H1 (cell line): Measurements from ENCODE around the gene UMAD1. TPM values are rescaled to one million over a fixed set of nuclear protein-coding genes. Genes with fewer than 3 reads are reported as not detected.

Experiments used
- CTCF ChIA-PET: fragments of 300-600 bp; sonication (Branson Sonifier 250); formaldehyde crosslinking; loops from one replicate; lab custom pipeline; 2021; ENCODE audit not compliant: partially characterized antibody; lab: Charles Lee
- POLR2A ChIA-PET: fragments of 300-600 bp; sonication (Branson Sonifier 250); formaldehyde crosslinking; loops from one replicate; lab custom pipeline; 2021; ENCODE audit warnings: inconsistent platforms; ENCODE audit not compliant: partially characterized antibody; lab: Charles Lee
- DNase-seq, 2 experiments: peaks; one replicate each; pipeline versions ENCODE4 v3.0.0 to v3.0.0-alpha.2; 2010 to 2022; ENCODE audit warnings: low spot score in 2 of 2, low read depth in 1 of 2, mixed read lengths in 1 of 2
- FAIRE-seq: peaks from 2 replicates; lab custom pipeline; 2011; peaks lifted over from hg19 to GRCh38; lab: Jason Lieb, UNC
- H2AFZ ChIP-seq: 2 replicates; pipeline ENCODE4 v1.8.1; 2012; ENCODE audit warnings: low read length, inconsistent platforms
- H2AK5ac ChIP-seq: 2 replicates; pipeline ENCODE4 v1.6.1; 2013; ENCODE audit warnings: low read depth, low read length
- H2BK120ac ChIP-seq: replicated peaks from 2 replicates; pipeline ENCODE3; 2013; ENCODE audit warnings: low read depth, low read length, inconsistent platforms
- H2BK12ac ChIP-seq: 2 replicates; pipeline ENCODE4 v1.6.1; 2013; ENCODE audit warnings: low read depth, low read length
- H2BK15ac ChIP-seq: 2 replicates; pipeline ENCODE4 v1.6.1; 2013; ENCODE audit warnings: low read length
- H2BK20ac ChIP-seq: 2 replicates; pipeline ENCODE4 v1.6.1; 2013; ENCODE audit warnings: low read length
- H2BK5ac ChIP-seq: 2 replicates; pipeline ENCODE4 v1.6.1; 2013; ENCODE audit warnings: low read depth, low read length
- H3K14ac ChIP-seq: 2 replicates; pipeline ENCODE4 v1.6.1; 2013; ENCODE audit warnings: inconsistent platforms; ENCODE audit not compliant: insufficient read length
- H3K18ac ChIP-seq: 2 replicates; pipeline ENCODE4 v1.6.1; 2013; ENCODE audit warnings: low read length; ENCODE audit errors: extremely low read depth
- H3K23ac ChIP-seq: 2 replicates; pipeline ENCODE4 v1.6.1; 2013; ENCODE audit warnings: inconsistent platforms; ENCODE audit not compliant: insufficient read length
- H3K23me2 ChIP-seq: 2 replicates; pipeline ENCODE4 v1.6.1; 2013; ENCODE audit warnings: low read depth, low read length
- H3K27ac ChIP-seq: 2 replicates; pipeline ENCODE4 v1.6.1; 2011; ENCODE audit warnings: low read depth, low read length, inconsistent platforms
- H3K27me3 ChIP-seq, 4 experiments: replicated peaks in 1 of 4; 1 replicate in 1 of 4; 2 replicates in 3 of 4; pipeline versions ENCODE4 v1.6.1 to v1.8.1; 2011 to 2013; ENCODE audit warnings: low read length in 3 of 4, mild to moderate bottlenecking in 3 of 4, inconsistent platforms in 2 of 4, mixed read lengths in 2 of 4, moderate library complexity in 1 of 4; ENCODE audit not compliant: control insufficient read depth in 3 of 4, insufficient read depth in 3 of 4; ENCODE audit errors: extremely low read depth in 1 of 4
- H3K36me3 ChIP-seq, 4 experiments: 2 replicates each; pipeline versions ENCODE4 v1.6.1 to v1.8.1; 2011 to 2013; ENCODE audit warnings: mild to moderate bottlenecking in 4 of 4, low read length in 3 of 4, moderate library complexity in 2 of 4, control low read depth in 1 of 4, inconsistent platforms in 1 of 4; ENCODE audit not compliant: insufficient read depth in 4 of 4, control insufficient read depth in 2 of 4
- H3K4ac ChIP-seq: replicated peaks from 2 replicates; pipeline ENCODE3; 2013; ENCODE audit warnings: low read length, low read depth, mixed read lengths, inconsistent platforms; ENCODE audit not compliant: insufficient read length
- H3K4me1 ChIP-seq, 4 experiments: replicated peaks in 1 of 4; 1 replicate in 1 of 4; 2 replicates in 3 of 4; pipeline versions ENCODE4 v1.6.1 to v1.8.1; 2011 to 2013; ENCODE audit warnings: low read length in 3 of 4, inconsistent platforms in 2 of 4, mixed read lengths in 1 of 4; ENCODE audit not compliant: insufficient read depth in 4 of 4, control insufficient read depth in 3 of 4
- H3K4me2 ChIP-seq, 2 experiments: 2 replicates each; pipeline versions ENCODE4 v1.6.1 to v1.8.1; 2011 to 2013; ENCODE audit warnings: low read depth in 2 of 2, low read length in 2 of 2, control low read depth in 1 of 2, inconsistent platforms in 1 of 2, mild to moderate bottlenecking in 1 of 2; ENCODE audit not compliant: insufficient read depth in 1 of 2
- H3K4me3 ChIP-seq, 4 experiments: fragments of 200-600, 300-600 bp in 1 of 4; sonication (generic), shearing (Covaris generic), sonication (Bioruptor Twin) in 1 of 4; 2 replicates each; pipeline versions ENCODE4 v1.5.1 to v1.8.1; 2011 to 2016; ENCODE audit warnings: low read length in 4 of 4, low read depth in 3 of 4, control low read depth in 2 of 4, inconsistent platforms in 2 of 4, mild to moderate bottlenecking in 2 of 4, mixed read lengths in 1 of 4, moderate library complexity in 1 of 4; ENCODE audit not compliant: insufficient read depth in 2 of 4; ENCODE audit errors: extremely low read depth in 1 of 4
- H3K56ac ChIP-seq: replicated peaks from 2 replicates; pipeline ENCODE3; 2013; ENCODE audit warnings: low read depth, mild to moderate bottlenecking, mixed read lengths, low read length, inconsistent platforms; ENCODE audit not compliant: insufficient read length
- H3K79me1 ChIP-seq: 2 replicates; pipeline ENCODE4 v1.6.1; 2013; ENCODE audit warnings: low read depth, low read length, control low read depth
- H3K79me2 ChIP-seq, 2 experiments: 2 replicates each; pipeline versions ENCODE4 v1.6.1 to v1.8.1; 2012 to 2013; ENCODE audit warnings: low read length in 2 of 2, mild to moderate bottlenecking in 2 of 2, inconsistent platforms in 1 of 2; ENCODE audit not compliant: insufficient read depth in 2 of 2, control insufficient read depth in 1 of 2
- H3K9ac ChIP-seq, 4 experiments: replicated peaks in 1 of 4; 1 replicate in 1 of 4; 2 replicates in 3 of 4; pipeline versions ENCODE4 v1.6.1 to v1.8.1; 2011 to 2013; ENCODE audit warnings: low read depth in 3 of 4, low read length in 3 of 4, control low read depth in 2 of 4, mild to moderate bottlenecking in 2 of 4, moderate library complexity in 2 of 4, inconsistent platforms in 1 of 4; ENCODE audit errors: extremely low read depth in 1 of 4
- H3K9me3 ChIP-seq, 2 experiments: 2 replicates each; pipeline versions ENCODE4 v1.6.1 to v1.8.1; 2012 to 2013; ENCODE audit warnings: mild to moderate bottlenecking in 2 of 2, moderate library complexity in 2 of 2, control low read depth in 1 of 2, inconsistent platforms in 1 of 2, low read depth in 1 of 2, low read length in 1 of 2, mixed read lengths in 1 of 2; ENCODE audit not compliant: insufficient read depth in 2 of 2
- H4K20me1 ChIP-seq, 2 experiments: replicated peaks in 1 of 2; 2 replicates each; pipeline versions ENCODE3 to v1.8.1; 2011 to 2013; ENCODE audit warnings: inconsistent platforms in 2 of 2, low read length in 2 of 2, mild to moderate bottlenecking in 1 of 2; ENCODE audit not compliant: insufficient read depth in 2 of 2, control insufficient read depth in 1 of 2
- H4K5ac ChIP-seq: 2 replicates; pipeline ENCODE4 v1.6.1; 2013; ENCODE audit warnings: low read length, low read depth, mixed read lengths, inconsistent platforms; ENCODE audit not compliant: insufficient read length
- H4K8ac ChIP-seq: 2 replicates; pipeline ENCODE4 v1.8.0; 2013; ENCODE audit warnings: mild to moderate bottlenecking, moderate library complexity, low read length, inconsistent platforms; ENCODE audit not compliant: insufficient read depth; ENCODE audit errors: extremely low read depth
- H4K91ac ChIP-seq: replicated peaks from 2 replicates; pipeline ENCODE3; 2013; ENCODE audit warnings: low read length, mixed read lengths, inconsistent platforms; ENCODE audit not compliant: insufficient read length
- ASH2L ChIP-seq: fragments of 200-600, 300-600 bp; sonication (generic); IDR thresholded peaks from one replicate; pipeline ENCODE4 v1.7.1; 2017; ENCODE audit warnings: low read length
- BACH1 ChIP-seq: IDR thresholded peaks from 2 replicates; pipeline ENCODE4 v1.6.1; 2012; ENCODE audit warnings: low read length, improper control_type of control experiment
- BCL11A ChIP-seq, 2 experiments: IDR thresholded peaks; one replicate each; pipeline ENCODE4 v1.6.1; 2011; ENCODE audit warnings: low read depth in 2 of 2, low read length in 2 of 2, mild to moderate bottlenecking in 2 of 2
- CBX8 ChIP-seq: fragments of 300-800, 300-1000 bp; sonication (generic); IDR thresholded peaks from 2 replicates; pipeline ENCODE4 v1.7.1; 2016; ENCODE audit warnings: low read depth, low read length, borderline replicate concordance
- CEBPB ChIP-seq: IDR thresholded peaks from 2 replicates; pipeline ENCODE4 v1.6.1; 2012; ENCODE audit warnings: low read depth, low read length
- CHD2 ChIP-seq: IDR thresholded peaks from 2 replicates; pipeline ENCODE4 v1.6.1; 2012; ENCODE audit warnings: low read length, improper control_type of control experiment
- CREB1 ChIP-seq: IDR thresholded peaks from 2 replicates; pipeline ENCODE4 v1.6.1; 2012; ENCODE audit warnings: inconsistent platforms
- CTBP2 ChIP-seq: IDR thresholded peaks from 2 replicates; pipeline ENCODE4 v1.7.0; 2011; ENCODE audit warnings: borderline replicate concordance, mild to moderate bottlenecking, moderate library complexity, mixed read lengths, low read length; ENCODE audit not compliant: insufficient read depth, insufficient read length
- FOSL1 ChIP-seq: IDR thresholded peaks from 2 replicates; pipeline ENCODE4 v1.6.1; 2011; ENCODE audit warnings: mild to moderate bottlenecking, low read depth, low read length, moderate library complexity; ENCODE audit not compliant: insufficient read depth
- POLR2A ChIP-seq, 2 experiments: IDR thresholded peaks; 1 replicate in 1 of 2; 2 replicates in 1 of 2; pipeline ENCODE4 v1.6.1; 2011; ENCODE audit warnings: low read depth in 2 of 2, low read length in 2 of 2, mild to moderate bottlenecking in 2 of 2; ENCODE audit errors: control extremely low read depth in 1 of 2
- POU5F1 ChIP-seq: IDR thresholded peaks from 2 replicates; pipeline ENCODE4 v1.6.1; 2011; ENCODE audit warnings: low read depth, mild to moderate bottlenecking, low read length, moderate library complexity
- RBBP5 ChIP-seq: IDR thresholded peaks from 2 replicates; pipeline ENCODE4 v1.7.1; 2012; ENCODE audit warnings: low read depth, mild to moderate bottlenecking, inconsistent platforms, low read length, moderate library complexity, borderline replicate concordance
- RFX5 ChIP-seq: IDR thresholded peaks from 2 replicates; pipeline ENCODE4 v1.6.1; 2011; ENCODE audit warnings: low read depth, low read length, improper control_type of control experiment, borderline replicate concordance
- RXRA ChIP-seq: IDR thresholded peaks from 2 replicates; pipeline ENCODE4 v1.6.1; 2011; ENCODE audit warnings: low read depth, mild to moderate bottlenecking, low read length, moderate library complexity; ENCODE audit not compliant: insufficient read depth
- SIX5 ChIP-seq: IDR thresholded peaks from 2 replicates; pipeline ENCODE4 v1.6.1; 2011; ENCODE audit warnings: mild to moderate bottlenecking, low read depth, low read length
- TEAD4 ChIP-seq: IDR thresholded peaks from 2 replicates; pipeline ENCODE4 v1.6.1; 2012; ENCODE audit warnings: low read depth, low read length, inconsistent platforms, mixed read lengths
- WGBS, 2 experiments: shearing (Covaris generic) in 1 of 2; methylation state at CpG; one replicate each; pipeline versions ENCODE4 v1.1.6 to v1.1.7; 2013 to 2015; ENCODE audit warnings: low lambda C conversion rate in 2 of 2, mixed read lengths in 2 of 2, inconsistent platforms in 1 of 2, low coverage in 1 of 2, missing lambda C conversion rate in 1 of 2; ENCODE audit not compliant: insufficient replicate concordance in 2 of 2, insufficient coverage in 1 of 2, insufficient read length in 1 of 2; ENCODE audit errors: extremely low coverage in 1 of 2, missing lambda C conversion rate in 1 of 2; 5-methylcytosine and 5-hydroxymethylcytosine counted together
- polyA plus RNA-seq, 7 experiments: library from polyadenylated mRNA; depleted of rRNA in 3 of 7; stranded (reverse) in 5 of 7; unstranded in 2 of 7; fragments of >200 nt in 5 of 7; fragments of 200-250 nt in 2 of 7; gene quantifications; 1 replicate in 5 of 7; 2 replicates in 1 of 7; 4 replicates in 1 of 7; pipeline versions ENCODE4 v1.2.1 to v1.2.3, GENCODE V29; 2011 to 2013; ENCODE audit warnings: missing spikeins in 2 of 7, mixed read lengths in 2 of 7
- total RNA-seq: library from RNA; stranded (reverse); fragmentation: NEBNext Ultra II Directional; extraction: Animal tissue kit (Norgen Biotek cat#: 25700); gene quantifications from 2 replicates; pipeline ENCODE4 v1.2.1, GENCODE V29; 2021

Gene UMAD1
- total and polyA plus RNA-seq, 2 of the 8 experiments (the other 6 are each of a cell fraction or from before 2014, with no cell fraction given) = 10.4 to 12.3 TPM

DNA sequence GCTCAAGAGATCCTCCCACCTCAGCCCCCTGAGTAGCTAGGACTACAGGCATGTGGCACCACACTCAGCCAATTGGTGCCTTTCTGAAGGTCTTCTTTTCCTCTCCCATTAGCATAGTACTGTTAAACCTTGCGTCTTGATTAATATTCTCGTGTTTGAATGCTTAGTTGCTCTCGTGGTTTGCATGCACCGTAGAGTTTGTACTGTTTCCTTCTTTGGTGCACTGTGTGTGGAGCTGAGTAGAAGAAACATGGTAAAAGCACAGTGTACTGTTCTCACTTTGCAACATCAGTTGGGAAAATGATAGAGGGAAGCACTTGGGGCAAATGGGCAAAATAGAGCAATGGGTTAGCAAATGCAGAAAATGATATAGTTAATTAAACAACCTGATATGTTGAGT, 105.4 kb downstream of the UMAD1 start:
- 90% methylated on average over 4 of the region's 4 CpGs; no CpG with 5 or more reads in 1 of the 2 experiments for WGBS, 2 experiments
- H3K23me2 ChIP-seq = no peaks in the 10 kb centered on the region
- no peak overlapping the region for H3K18ac ChIP-seq
- no peak overlapping the region for H4K91ac ChIP-seq
- no peak overlapping the region for H3K9ac ChIP-seq
- no peak overlapping the region for H2BK120ac ChIP-seq
- no peaks in the 10 kb centered on the region for H4K20me1 ChIP-seq
- no peak overlapping the region for H2AK5ac ChIP-seq
- DNase-seq (no peak), FAIRE-seq (no peak)
- POLR2A ChIA-PET = interaction anchor here (0.6 kb wide), 1 partner anchor 45 kb away, joined by 3 read pairs; no protein-coding TSS in a partner anchor
- no peak overlapping the region for H3K56ac ChIP-seq
- TF ChIP-seq RFX5 (no peak), ASH2L (no peak), BACH1 (no peak), CREB1 (no peak), RXRA (no peak), BCL11A (IDR thresholded peaks at IDR 0.05; ENCODE audit: low read depth in 2 of 2, low read length in 2 of 2) (no peak), TEAD4 (no peak), FOSL1 (no peak), POLR2A (IDR thresholded peaks at IDR 0.05; ENCODE audit: control extremely low read depth in 1 of 2, low read depth in 2 of 2, low read length in 2 of 2) (no peak), POU5F1 (no peak), CHD2 (no peak), CEBPB (no peak), CBX8 (no peak), CTBP2 (no peak), SIX5 (no peak), RBBP5 (no peak)
- no peak overlapping the region for H3K27ac ChIP-seq
- H4K8ac ChIP-seq = no peak overlapping the region
- no peaks in the 10 kb centered on the region for H3K79me2 ChIP-seq
- no peak overlapping the region for H4K5ac ChIP-seq
- H2BK5ac ChIP-seq = no peak overlapping the region
- H3K9me3 ChIP-seq = no peaks in the 10 kb centered on the region; a peak in 1 of 4 replicates
- H2BK12ac ChIP-seq = no peak overlapping the region
- H3K27me3 ChIP-seq = no peaks in the 10 kb centered on the region
- peaks cover 0 to 4% (median 0%) of the 10 kb centered on the region in 4 experiments; a peak in 1 of 7 replicates for H3K4me1 ChIP-seq
- no peak overlapping the region for H2BK15ac ChIP-seq
- no peak overlapping the region for H3K23ac ChIP-seq
- no peak overlapping the region for H2AFZ ChIP-seq
- no peaks in the 10 kb centered on the region for H3K36me3 ChIP-seq
- H3K4me2 ChIP-seq = no peak overlapping the region
- H3K14ac ChIP-seq = no peak overlapping the region
- no peak overlapping the region for H3K4ac ChIP-seq
- no peak overlapping the region for H3K4me3 ChIP-seq
- no peaks in the 10 kb centered on the region for H3K79me1 ChIP-seq
- CTCF ChIA-PET = interaction anchor here (0.7 to 1.4 kb wide), 3 partner anchors 22 to 65 kb away, joined by 3 to 4 read pairs (median 3); no protein-coding TSS in a partner anchor
- no peak overlapping the region for H2BK20ac ChIP-seq
